Activated CD8-positive, alpha-beta memory T cell treated with anti-CD3 and anti-CD28 coated beads for 1 hour (primary cell): ENCODE data around the gene ATG16L2.
"Not testable (repeated sequence)": the region's sequence is repeated elsewhere in the genome, so short reads cannot be mapped to it uniquely, and the experiment has no call there.

Source experiments
- DNase-seq, 2 donors: peaks; one replicate each; pipeline ENCODE4 v3.0.0-alpha.2; 2020; ENCODE audit warnings: low read depth in 1 of 2; ENCODE audit errors: extremely low read depth in 1 of 2

Gene ATG16L2

GRCh38 chr11:72821920-72822799, 7.9 kb downstream of the ATG16L2 start:
- peak; percentile 66 to 72 for DNase-seq

GRCh38 chr11:72823105-72823804, 9.0 kb downstream of the ATG16L2 start:
- no peak for DNase-seq

- DNase-seq, result no peak
These were observed 9.8 kb downstream of the ATG16L2 start for GRCh38 chr11:72824020-72824419.

- no peak for DNase-seq
These were observed 10.7 kb downstream of the ATG16L2 start for GRCh38 chr11:72824811-72825505.

GRCh38 chr11:72825661-72826060, 11.4 kb downstream of the ATG16L2 start:
- no peak for DNase-seq

GRCh38 chr11:72826191-72826941, 12.2 kb downstream of the ATG16L2 start:
- no peak for DNase-seq

- no peak for DNase-seq
These were observed 12.8 kb downstream of the ATG16L2 start for GRCh38 chr11:72826942-72827480.

GRCh38 chr11:72827656-72828055, 13.4 kb downstream of the ATG16L2 start:
- DNase-seq, result not testable (repeated sequence)

- DNase-seq, result no peak
These were observed 13.9 kb downstream of the ATG16L2 start for GRCh38 chr11:72828081-72828567.

GRCh38 chr11:72828692-72829101, 14.5 kb downstream of the ATG16L2 start:
- no peak for DNase-seq

GRCh38 chr11:72829178-72829577, 15.0 kb downstream of the ATG16L2 start:
- DNase-seq, result no peak

GRCh38 chr11:72829884-72830533, 15.8 kb downstream of the ATG16L2 start:
- DNase-seq, result no peak

- no peak for DNase-seq
These were observed 17.5 kb downstream of the ATG16L2 start for GRCh38 chr11:72831521-72832300.

GRCh38 chr11:72832301-72833082, 18.3 kb downstream of the ATG16L2 start:
- no peak for DNase-seq

GRCh38 chr11:72833083-72833733, 19.0 kb downstream of the ATG16L2 start:
- DNase-seq, result no peak

- no peak for DNase-seq
These were observed 19.7 kb downstream of the ATG16L2 start for GRCh38 chr11:72833811-72834493.

- no peak for DNase-seq
These were observed 20.7 kb downstream of the ATG16L2 start for GRCh38 chr11:72834905-72835304.
